H9 (cell line): ENCODE results near the gene CEP170B. TPM values are rescaled to one million over a fixed set of nuclear protein-coding genes. Genes with fewer than 3 reads are reported as not detected.

Source experiments
- DNase-seq: peaks from one replicate; pipeline ENCODE4 v3.0.0-alpha.2; 2017
- H2AFZ ChIP-seq: one replicate; pipeline ENCODE4 v1.6.1; 2013; ENCODE audit warnings: mild to moderate bottlenecking, low read length, control low read depth, moderate library complexity
- H2AK5ac ChIP-seq: 2 replicates; pipeline ENCODE4 v1.6.1; 2013; ENCODE audit warnings: low read length, control low read depth, mixed read lengths; ENCODE audit not compliant: insufficient read length
- H2BK120ac ChIP-seq: one replicate; pipeline ENCODE4 v1.6.1; 2013; ENCODE audit warnings: low read depth, mild to moderate bottlenecking, low read length, control low read depth, inconsistent platforms; ENCODE audit not compliant: poor library complexity, severe bottlenecking
- H2BK12ac ChIP-seq: 2 replicates; pipeline ENCODE4 v1.6.1; 2013; ENCODE audit warnings: low read length, control low read depth, mixed read lengths, low read depth; ENCODE audit not compliant: insufficient read length
- H2BK15ac ChIP-seq: 2 replicates; pipeline ENCODE4 v1.6.1; 2013; ENCODE audit warnings: low read depth, low read length, control low read depth
- H2BK20ac ChIP-seq: one replicate; pipeline ENCODE4 v1.6.1; 2013; ENCODE audit warnings: low read depth, mild to moderate bottlenecking, low read length, control low read depth, inconsistent platforms; ENCODE audit not compliant: poor library complexity, severe bottlenecking
- H2BK5ac ChIP-seq: 2 replicates; pipeline ENCODE4 v1.6.1; 2013; ENCODE audit warnings: low read length, control low read depth, mixed read lengths; ENCODE audit not compliant: insufficient read length
- H3K14ac ChIP-seq: 2 replicates; pipeline ENCODE4 v1.6.1; 2013; ENCODE audit warnings: low read length, control low read depth; ENCODE audit not compliant: insufficient read depth
- H3K18ac ChIP-seq: 2 replicates; pipeline ENCODE4 v1.6.1; 2013; ENCODE audit warnings: low read depth, mild to moderate bottlenecking, mixed read lengths, low read length, control low read depth; ENCODE audit not compliant: insufficient read length
- H3K23ac ChIP-seq: 2 replicates; pipeline ENCODE4 v1.6.1; 2013; ENCODE audit warnings: low read length, control low read depth, mixed read lengths, low read depth; ENCODE audit not compliant: insufficient read length
- H3K23me2 ChIP-seq: 2 replicates; pipeline ENCODE4 v1.6.1; 2013; ENCODE audit warnings: low read depth, mild to moderate bottlenecking, mixed read lengths, low read length, control low read depth; ENCODE audit not compliant: insufficient read length, poor library complexity, severe bottlenecking
- H3K27ac ChIP-seq: 2 replicates; pipeline ENCODE4 v1.5.1; 2013; ENCODE audit warnings: low read length, control low read depth, mixed read lengths, low read depth; ENCODE audit not compliant: insufficient read length
- H3K27me3 ChIP-seq: 2 replicates; pipeline ENCODE4 v1.6.1; 2013; ENCODE audit warnings: low read length, control low read depth, inconsistent platforms; ENCODE audit not compliant: insufficient read depth
- H3K4ac ChIP-seq: 2 replicates; pipeline ENCODE4 v1.6.1; 2013; ENCODE audit warnings: low read depth, mild to moderate bottlenecking, control low read depth, inconsistent platforms, low read length, moderate library complexity
- H3K4me1 ChIP-seq: 2 replicates; pipeline ENCODE4 v1.6.1; 2013; ENCODE audit warnings: low read length, control low read depth, inconsistent platforms; ENCODE audit not compliant: insufficient read depth
- H3K4me2 ChIP-seq: 2 replicates; pipeline ENCODE4 v1.6.1; 2013; ENCODE audit warnings: low read length, control low read depth, mixed read lengths; ENCODE audit not compliant: insufficient read length, insufficient read depth
- H3K56ac ChIP-seq: 2 replicates; pipeline ENCODE4 v1.6.1; 2013; ENCODE audit warnings: low read depth, mild to moderate bottlenecking, mixed read lengths, low read length, control low read depth; ENCODE audit not compliant: insufficient read length
- H3K79me1 ChIP-seq: 2 replicates; pipeline ENCODE4 v1.6.1; 2013; ENCODE audit warnings: low read depth, mild to moderate bottlenecking, moderate library complexity, low read length, control low read depth, inconsistent platforms; ENCODE audit not compliant: insufficient read depth, poor library complexity, severe bottlenecking
- H3K79me2 ChIP-seq: 2 replicates; pipeline ENCODE4 v1.6.1; 2013; ENCODE audit warnings: low read length, control low read depth, inconsistent platforms; ENCODE audit not compliant: insufficient read depth
- H3K9ac ChIP-seq: 2 replicates; pipeline ENCODE4 v1.6.1; 2013; ENCODE audit warnings: low read length, control low read depth, mixed read lengths; ENCODE audit not compliant: insufficient read length; ENCODE audit errors: extremely low read depth
- H3K9me3 ChIP-seq: one replicate; pipeline ENCODE4 v1.6.1; 2013; ENCODE audit warnings: low read depth, low read length, inconsistent platforms; ENCODE audit not compliant: control insufficient read depth
- H3T11ph ChIP-seq: one replicate; pipeline ENCODE4 v1.6.1; 2013; ENCODE audit warnings: mild to moderate bottlenecking, low read length, control low read depth, inconsistent platforms
- H4K20me1 ChIP-seq: one replicate; pipeline ENCODE4 v1.6.1; 2013; ENCODE audit not compliant: control insufficient read depth, insufficient read length, insufficient read depth
- H4K5ac ChIP-seq: 2 replicates; pipeline ENCODE4 v1.6.1; 2013; ENCODE audit warnings: low read depth, mild to moderate bottlenecking, mixed read lengths, low read length, control low read depth; ENCODE audit not compliant: insufficient read length
- H4K8ac ChIP-seq: replicated peaks from 2 replicates; pipeline ENCODE4 v1.6.1; 2013; ENCODE audit warnings: low read length, control low read depth, mixed read lengths, low read depth; ENCODE audit not compliant: insufficient read length
- H4K91ac ChIP-seq: 2 replicates; pipeline ENCODE4 v1.6.1; 2013; ENCODE audit warnings: low read depth, mild to moderate bottlenecking, moderate library complexity, mixed read lengths, low read length, control low read depth; ENCODE audit not compliant: insufficient read length
- H3K27ac Mint-ChIP-seq, 3 experiments: 2 replicates in 2 of 3; 3 replicates in 1 of 3; pipeline ENCODE4 v1.8.0; 2020 to 2021; ENCODE audit warnings: mixed read lengths in 3 of 3, mild to moderate bottlenecking in 1 of 3, moderate library complexity in 1 of 3
- H3K27me3 Mint-ChIP-seq: 2 replicates; pipeline ENCODE4 v1.8.0; 2021; ENCODE audit warnings: low read depth, mild to moderate bottlenecking, moderate library complexity, mixed read lengths
- H3K36me3 Mint-ChIP-seq, 3 experiments: 2 replicates in 2 of 3; 3 replicates in 1 of 3; pipeline ENCODE4 v1.8.0; 2020 to 2021; ENCODE audit warnings: low read depth in 3 of 3, mixed read lengths in 3 of 3; ENCODE audit not compliant: insufficient read depth in 1 of 3
- H3K4me1 Mint-ChIP-seq, 2 experiments: 2 replicates each; pipeline ENCODE4 v1.8.0; 2020; ENCODE audit warnings: mixed read lengths in 2 of 2
- H3K4me3 Mint-ChIP-seq, 2 experiments: 2 replicates in 1 of 2; 3 replicates in 1 of 2; pipeline ENCODE4 v1.8.0; 2020 to 2021; ENCODE audit warnings: mild to moderate bottlenecking in 2 of 2, mixed read lengths in 2 of 2, moderate library complexity in 1 of 2
- H3K9me3 Mint-ChIP-seq, 2 experiments: 2 replicates in 1 of 2; 3 replicates in 1 of 2; pipeline ENCODE4 v1.8.0; 2020; ENCODE audit warnings: mild to moderate bottlenecking in 2 of 2, mixed read lengths in 2 of 2, moderate library complexity in 1 of 2
- CTCF ChIP-seq: fragments of 200-600 bp; sonication (generic); conservative IDR thresholded peaks from 3 replicates; pipeline ENCODE4 v1.8.0; 2021; ENCODE audit warnings: antibody characterized with exemption, mild to moderate bottlenecking
- WGBS: extraction: QIAGEN DNeasy Blood & Tissue Kit; methylation state at CpG from one replicate; pipeline ENCODE4 v1.1.7; 2013; ENCODE audit warnings: missing lambda C conversion rate, low lambda C conversion rate, mixed read lengths; ENCODE audit not compliant: insufficient read length; ENCODE audit errors: extremely low coverage; 5-methylcytosine and 5-hydroxymethylcytosine counted together
- total RNA-seq: library from RNA; stranded (reverse); gene quantifications from 2 replicates; pipeline ENCODE4 v1.2.1, GENCODE V29; 2021

CEP170B gene
- total RNA-seq, 1 experiment from 2014 or later, result 28.8 TPM

- no peak overlapping the region for H2AK5ac ChIP-seq
- Mint-ChIP-seq H3K9me3 (peaks cover 0 to 6% of the 10 kb centered on the region in 2 experiments; a peak in 3 of 5 replicates), H3K36me3 (no peaks in the 10 kb centered on the region), H3K27me3 (peaks cover 91% of the 10 kb centered on the region), H3K4me3 (no peak overlapping the region), H3K4me1 (peaks cover 2 to 12% of the 10 kb centered on the region in 2 experiments; a peak in 3 of 4 replicates), H3K27ac (no peak overlapping the region)
- H2AFZ ChIP-seq, result no peak overlapping the region
- H3K23ac ChIP-seq, result no peak overlapping the region
- no peak overlapping the region for H3K27ac ChIP-seq
- H2BK120ac ChIP-seq, result no peak overlapping the region
- H4K8ac ChIP-seq, result no peak overlapping the region
- no peak overlapping the region for H2BK20ac ChIP-seq
- no peaks in the 10 kb centered on the region for H3K79me1 ChIP-seq
- no peaks in the 10 kb centered on the region for H4K20me1 ChIP-seq
- H3K27me3 ChIP-seq, result peaks cover 24% of the 10 kb centered on the region; the same call in 1 of the 2 replicates
- WGBS, result no CpG with 5 or more reads among the region's 10 CpGs
- no peak overlapping the region for H2BK15ac ChIP-seq
- H3T11ph ChIP-seq, result no peak overlapping the region
- no peak for DNase-seq
- H3K4me2 ChIP-seq, result no peak overlapping the region
- no peak overlapping the region for H4K91ac ChIP-seq
- no peak overlapping the region for H2BK12ac ChIP-seq
- H3K9ac ChIP-seq, result no peak overlapping the region
- H3K79me2 ChIP-seq, result no peaks in the 10 kb centered on the region
- no peaks in the 10 kb centered on the region for H3K23me2 ChIP-seq
- H4K5ac ChIP-seq, result no peak overlapping the region
- H3K56ac ChIP-seq, result no peak overlapping the region
- no peak for TF ChIP-seq CTCF
- no peaks in the 10 kb centered on the region for H3K9me3 ChIP-seq
- no peaks in the 10 kb centered on the region for H3K4me1 ChIP-seq
- no peak overlapping the region for H2BK5ac ChIP-seq
- H3K14ac ChIP-seq, result no peak overlapping the region
- H3K4ac ChIP-seq, result no peak overlapping the region
- H3K18ac ChIP-seq, result no peak overlapping the region
Observed at GRCh38 chr14:104936361-104937155, 71.5 kb downstream of the CEP170B start.
